Measurements from ENCODE around the gene CIRBP.

DNA sequence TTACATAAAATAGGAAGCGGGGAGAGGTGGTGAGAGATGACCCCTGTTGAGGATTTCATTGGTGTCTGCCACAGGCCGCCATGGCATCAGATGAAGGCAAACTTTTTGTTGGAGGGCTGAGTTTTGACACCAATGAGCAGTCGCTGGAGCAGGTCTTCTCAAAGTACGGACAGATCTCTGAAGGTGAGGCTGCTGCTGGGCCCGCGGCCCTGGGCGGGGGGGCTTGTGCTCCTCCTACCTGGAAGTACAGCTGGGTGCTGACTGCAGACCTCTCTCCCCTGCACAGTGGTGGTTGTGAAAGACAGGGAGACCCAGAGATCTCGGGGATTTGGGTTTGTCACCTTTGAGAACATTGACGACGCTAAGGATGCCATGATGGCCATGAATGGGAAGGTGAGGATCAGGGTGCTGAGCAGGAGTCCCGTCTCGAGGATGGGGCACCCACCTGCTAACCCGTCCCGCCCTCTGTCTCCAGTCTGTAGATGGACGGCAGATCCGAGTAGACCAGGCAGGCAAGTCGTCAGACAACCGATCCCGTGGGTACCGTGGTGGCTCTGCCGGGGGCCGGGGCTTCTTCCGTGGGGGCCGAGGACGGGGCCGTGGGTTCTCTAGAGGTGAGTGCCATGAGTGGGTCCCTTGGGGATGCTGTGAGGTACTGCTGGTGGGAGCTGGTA lies 1.9 kb downstream of the CIRBP start:
- TF ChIP-seq, protein P1, sequence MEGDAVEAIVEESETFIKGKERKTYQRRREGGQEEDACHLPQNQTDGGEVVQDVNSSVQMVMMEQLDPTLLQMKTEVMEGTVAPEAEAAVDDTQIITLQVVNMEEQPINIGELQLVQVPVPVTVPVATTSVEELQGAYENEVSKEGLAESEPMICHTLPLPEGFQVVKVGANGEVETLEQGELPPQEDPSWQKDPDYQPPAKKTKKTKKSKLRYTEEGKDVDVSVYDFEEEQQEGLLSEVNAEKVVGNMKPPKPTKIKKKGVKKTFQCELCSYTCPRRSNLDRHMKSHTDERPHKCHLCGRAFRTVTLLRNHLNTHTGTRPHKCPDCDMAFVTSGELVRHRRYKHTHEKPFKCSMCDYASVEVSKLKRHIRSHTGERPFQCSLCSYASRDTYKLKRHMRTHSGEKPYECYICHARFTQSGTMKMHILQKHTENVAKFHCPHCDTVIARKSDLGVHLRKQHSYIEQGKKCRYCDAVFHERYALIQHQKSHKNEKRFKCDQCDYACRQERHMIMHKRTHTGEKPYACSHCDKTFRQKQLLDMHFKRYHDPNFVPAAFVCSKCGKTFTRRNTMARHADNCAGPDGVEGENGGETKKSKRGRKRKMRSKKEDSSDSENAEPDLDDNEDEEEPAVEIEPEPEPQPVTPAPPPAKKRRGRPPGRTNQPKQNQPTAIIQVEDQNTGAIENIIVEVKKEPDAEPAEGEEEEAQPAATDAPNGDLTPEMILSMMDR (conservative IDR thresholded peaks at IDR 0.05; ENCODE audit: low read length): no peak
- TF ChIP-seq EZH2phosphoT487 (IDR thresholded peaks at IDR 0.05; ENCODE audit: borderline replicate concordance, low read depth, low read length): no peak

Measured in OCI-LY7 (cell line).